Breast epithelium (tissue), 4 donors: ENCODE measurements around the gene SLC16A6. TPM values are rescaled to one million over a fixed set of nuclear protein-coding genes. Genes with fewer than 3 reads are reported as not detected.
"Not testable (repeated sequence)": the region's sequence is repeated elsewhere in the genome, so short reads cannot be mapped to it uniquely, and the experiment has no call there.

Experiments used
- DNase-seq, 2 donors: peaks; one replicate each; pipeline ENCODE4 v3.0.0-alpha.2; 2019; ENCODE audit warnings: low spot score in 2 of 2
- H3K27ac ChIP-seq, 2 donors: fragments of 200-600 bp; sonication (generic) in 1 of 2; one replicate each; pipeline ENCODE4 v1.5.1; 2016 to 2019; ENCODE audit warnings: mild to moderate bottlenecking in 1 of 2
- H3K27me3 ChIP-seq, 2 donors: fragments of 200-600 bp; sonication (generic) in 1 of 2; one replicate each; pipeline versions ENCODE4 v1.5.1 to v1.6.0; 2017 to 2019; ENCODE audit warnings: control low read depth in 1 of 2, mild to moderate bottlenecking in 1 of 2
- H3K36me3 ChIP-seq: fragments of 200-600 bp; one replicate; pipeline ENCODE4 v1.5.1; 2019
- H3K4me1 ChIP-seq, 2 donors: fragments of 200-600 bp; sonication (generic); one replicate each; pipeline ENCODE4 v1.5.1; 2016 to 2019; ENCODE audit warnings: control low read depth in 1 of 2
- H3K4me3 ChIP-seq, 3 donors: fragments of 200-600 bp; sonication (generic); 1 replicate in 2 of 3; 2 replicates in 1 of 3; pipeline ENCODE4 v1.5.1; 2016 to 2019; ENCODE audit warnings: mild to moderate bottlenecking in 3 of 3, moderate library complexity in 2 of 3
- H3K9me3 ChIP-seq, 2 donors: fragments of 200-600 bp; sonication (generic) in 1 of 2; one replicate each; pipeline ENCODE4 v1.5.1; 2016 to 2019; ENCODE audit warnings: control low read depth in 1 of 2
- POLR2A ChIP-seq: fragments of 450-650 bp; IDR thresholded peaks from one replicate; pipeline ENCODE4 v1.6.1; 2016; ENCODE audit warnings: antibody characterized with exemption, mild to moderate bottlenecking, moderate library complexity
- POLR2AphosphoS5 ChIP-seq, 3 donors: sonication (generic); formaldehyde crosslinking; IDR thresholded peaks; one replicate each; pipeline ENCODE4 v1.6.1; 2017; ENCODE audit warnings: antibody characterized with exemption in 3 of 3
- intact Hi-C: fragments of 100-400 bp; cut with DNase I; formaldehyde crosslinking; loops from one replicate; pipeline ENCODE4 v1.15.1; 2023; ENCODE audit warnings: low total_unique reads
- total RNA-seq, 3 donors: library from RNA; depleted of rRNA; stranded (reverse); fragments of >200 nt; gene quantifications; one replicate each; pipeline ENCODE4 v1.1.0, GENCODE V29; 2016
- TF ChIP-seq, protein P1 (sequence below), 3 donors: fragments of 450-650 bp; IDR thresholded peaks; one replicate each; pipeline ENCODE4 v1.5.1; 2016 to 2017; ENCODE audit warnings: antibody characterized with exemption in 3 of 3, mild to moderate bottlenecking in 3 of 3, moderate library complexity in 3 of 3

Gene SLC16A6
- total RNA-seq, 3 donors from 2014 or later = 0.64 to 4.1 (median 2.3) TPM

GRCh38 chr17:68260051-68260762 is 30.7 kb downstream of the SLC16A6 start:
- H3K27me3 ChIP-seq = no peaks in the 10 kb centered on the region
- DNase-seq = no peak
- H3K4me3 ChIP-seq = no peak overlapping the region
- no peak overlapping the region for H3K27ac ChIP-seq
- TF ChIP-seq, protein P1, sequence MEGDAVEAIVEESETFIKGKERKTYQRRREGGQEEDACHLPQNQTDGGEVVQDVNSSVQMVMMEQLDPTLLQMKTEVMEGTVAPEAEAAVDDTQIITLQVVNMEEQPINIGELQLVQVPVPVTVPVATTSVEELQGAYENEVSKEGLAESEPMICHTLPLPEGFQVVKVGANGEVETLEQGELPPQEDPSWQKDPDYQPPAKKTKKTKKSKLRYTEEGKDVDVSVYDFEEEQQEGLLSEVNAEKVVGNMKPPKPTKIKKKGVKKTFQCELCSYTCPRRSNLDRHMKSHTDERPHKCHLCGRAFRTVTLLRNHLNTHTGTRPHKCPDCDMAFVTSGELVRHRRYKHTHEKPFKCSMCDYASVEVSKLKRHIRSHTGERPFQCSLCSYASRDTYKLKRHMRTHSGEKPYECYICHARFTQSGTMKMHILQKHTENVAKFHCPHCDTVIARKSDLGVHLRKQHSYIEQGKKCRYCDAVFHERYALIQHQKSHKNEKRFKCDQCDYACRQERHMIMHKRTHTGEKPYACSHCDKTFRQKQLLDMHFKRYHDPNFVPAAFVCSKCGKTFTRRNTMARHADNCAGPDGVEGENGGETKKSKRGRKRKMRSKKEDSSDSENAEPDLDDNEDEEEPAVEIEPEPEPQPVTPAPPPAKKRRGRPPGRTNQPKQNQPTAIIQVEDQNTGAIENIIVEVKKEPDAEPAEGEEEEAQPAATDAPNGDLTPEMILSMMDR (IDR thresholded peaks at IDR 0.05) = no peak
- no peak for TF ChIP-seq POLR2A
- TF ChIP-seq POLR2AphosphoS5 (IDR thresholded peaks at IDR 0.05) = no peak
- no peaks in the 10 kb centered on the region for H3K4me1 ChIP-seq
- H3K36me3 ChIP-seq = no peaks in the 10 kb centered on the region
- intact Hi-C loops = no loop called here
- H3K9me3 ChIP-seq = no peaks in the 10 kb centered on the region

- H3K9me3 ChIP-seq, H3K36me3 ChIP-seq, H3K27me3 ChIP-seq, DNase-seq, H3K27ac ChIP-seq, intact Hi-C loops, H3K4me1 ChIP-seq, H3K4me3 ChIP-seq: not testable (repeated sequence)
These were observed 31.3 kb downstream of the SLC16A6 start for GRCh38 chr17:68259648-68259951.

GRCh38 chr17:68258890-68259647 is 31.9 kb downstream of the SLC16A6 start:
- Histone ChIP-seq H3K4me3 (peak overlapping the region in 2 of 3 donors; percentile 0 to 34), H3K27ac (peak overlapping the region; percentile 49 to 55)
- H3K4me1 ChIP-seq, H3K9me3 ChIP-seq, H3K27me3 ChIP-seq, intact Hi-C loops, H3K36me3 ChIP-seq: not testable (repeated sequence)
- peak in 1 of 2 donors; percentile 35 for DNase-seq

DNA sequence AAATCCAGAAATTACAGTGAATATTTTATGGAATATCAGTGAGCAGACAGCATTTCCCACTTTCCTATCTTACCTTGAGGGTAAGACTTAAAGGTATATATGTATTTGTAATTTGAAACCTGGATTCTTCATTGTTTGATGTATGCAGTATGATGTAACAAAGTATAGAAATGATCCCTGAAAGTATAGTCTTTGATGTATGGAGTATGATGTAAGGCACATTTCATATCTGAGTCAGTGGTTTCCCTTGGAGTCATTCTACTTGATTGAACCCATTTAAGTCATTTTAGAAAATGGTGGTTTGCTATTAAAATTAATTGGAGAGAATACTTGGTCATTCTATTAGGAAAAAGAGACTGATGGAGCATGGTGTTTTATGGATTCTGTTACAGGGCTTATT is 33.0 kb downstream of the SLC16A6 start:
- Histone ChIP-seq H3K4me3 (no peak overlapping the region), H3K9me3 (no peaks in the 10 kb centered on the region), H3K27ac (no peak overlapping the region), H3K36me3 (no peaks in the 10 kb centered on the region), H3K4me1 (no peaks in the 10 kb centered on the region), H3K27me3 (no peaks in the 10 kb centered on the region)
- intact Hi-C loops = no loop called here
- TF ChIP-seq, protein P1 (IDR thresholded peaks at IDR 0.05) = no peak
- TF ChIP-seq POLR2A (no peak), POLR2AphosphoS5 (IDR thresholded peaks at IDR 0.05) (no peak)
- DNase-seq = no peak

DNA sequence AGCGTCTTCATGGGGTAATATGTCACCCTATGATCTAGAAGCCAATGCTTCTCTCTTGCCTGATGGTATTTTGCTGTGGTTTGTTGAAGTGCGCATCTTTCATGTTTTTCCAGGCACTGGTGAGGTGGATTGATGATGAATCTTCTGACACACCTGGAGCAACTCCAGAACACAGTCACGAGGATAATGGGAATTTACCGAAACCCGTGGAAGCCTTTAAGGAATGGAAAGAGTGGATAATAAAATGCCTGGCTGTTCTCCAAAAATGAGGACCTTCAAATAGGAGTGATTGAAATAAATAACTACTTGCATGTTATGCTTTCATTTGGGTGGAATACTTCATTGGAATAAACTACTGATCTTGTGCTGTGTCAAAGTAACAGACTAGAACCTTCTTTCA is 34.2 kb downstream of the SLC16A6 start:
- DNase-seq, H3K9me3 ChIP-seq, intact Hi-C loops: not testable (repeated sequence)

DNA sequence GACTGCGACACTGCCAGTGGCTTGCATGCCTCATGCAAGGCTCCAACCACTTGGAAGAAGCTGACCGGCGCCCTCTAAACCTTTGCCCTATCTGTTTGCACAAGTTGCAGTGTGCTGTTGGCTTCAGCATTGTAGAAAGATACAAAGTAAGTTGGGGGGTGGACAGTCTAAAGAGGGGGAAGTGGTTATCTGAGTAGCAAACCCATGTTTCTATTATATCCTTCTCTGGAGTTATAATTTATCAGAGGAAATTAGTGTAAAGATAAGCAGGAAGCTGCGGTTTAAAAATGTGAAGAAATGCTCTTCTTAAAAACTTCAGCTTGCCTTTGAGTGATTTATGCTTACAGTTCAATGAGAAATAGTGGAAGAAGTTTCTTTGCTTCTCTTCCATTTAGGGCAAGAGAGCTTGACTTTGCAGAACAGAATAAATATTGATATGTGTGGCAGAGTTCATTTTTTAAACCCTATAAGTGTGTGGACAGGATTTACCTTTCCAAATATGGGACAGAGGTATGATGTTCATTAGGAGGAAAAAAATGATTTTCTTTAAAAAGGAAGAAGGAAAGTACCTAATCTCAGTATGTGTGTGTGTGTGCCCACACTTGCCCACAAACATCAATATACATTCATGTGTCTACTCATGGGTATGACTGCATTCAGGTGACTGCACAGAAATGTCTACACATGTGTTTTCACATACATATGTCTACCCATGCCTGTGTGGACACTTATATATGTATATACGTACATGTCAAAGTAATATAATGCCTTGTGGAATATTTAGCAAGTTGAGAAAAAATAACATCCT is 35.0 kb downstream of the SLC16A6 start:
- Histone ChIP-seq H3K4me1 (no peaks in the 10 kb centered on the region), H3K4me3 (no peak overlapping the region), H3K9me3 (no peaks in the 10 kb centered on the region), H3K36me3 (no peaks in the 10 kb centered on the region), H3K27me3 (no peaks in the 10 kb centered on the region), H3K27ac (no peak overlapping the region)
- TF ChIP-seq, protein P1 (IDR thresholded peaks at IDR 0.05) = no peak
- TF ChIP-seq POLR2AphosphoS5 (IDR thresholded peaks at IDR 0.05) (no peak), POLR2A (no peak)
- DNase-seq = no peak
- intact Hi-C loops = no loop called here

More for the DNA sequence above, 34.2 kb downstream of the SLC16A6 start:
- H3K4me3 ChIP-seq, H3K27me3 ChIP-seq, H3K4me1 ChIP-seq, H3K36me3 ChIP-seq, H3K27ac ChIP-seq: not testable (repeated sequence)
